HG03108 (cell line): Measurements from ENCODE around the gene TGFA.

ENCODE experiments used
- ATAC-seq: cut with Tn5 transposase; IDR thresholded peaks from one replicate; pipeline ENCODE4 v1.9.1; 2021; ENCODE audit warnings: moderate library complexity; ENCODE audit not compliant: unreplicated experiment

TGFA gene

DNA sequence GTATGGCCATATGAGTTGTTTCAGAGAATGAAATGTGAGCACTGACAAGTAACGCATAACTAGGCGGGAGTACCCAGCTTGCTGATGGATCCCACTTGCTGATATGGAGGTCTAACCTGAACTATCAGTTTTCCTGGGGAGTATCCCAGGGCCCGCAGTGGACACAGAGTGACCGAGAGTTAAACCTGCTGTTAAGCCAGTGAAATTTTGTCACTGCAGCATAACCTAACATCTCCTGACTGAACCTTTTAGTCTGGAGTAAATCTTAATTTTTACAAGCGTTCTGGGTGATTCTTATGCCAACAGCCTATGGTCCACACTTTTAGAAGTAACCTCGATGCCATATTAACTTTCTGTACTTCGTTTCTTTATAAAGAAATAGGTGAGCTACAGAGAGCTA, 54.4 kb downstream of the TGFA start:
- ATAC-seq = no peak

DNA sequence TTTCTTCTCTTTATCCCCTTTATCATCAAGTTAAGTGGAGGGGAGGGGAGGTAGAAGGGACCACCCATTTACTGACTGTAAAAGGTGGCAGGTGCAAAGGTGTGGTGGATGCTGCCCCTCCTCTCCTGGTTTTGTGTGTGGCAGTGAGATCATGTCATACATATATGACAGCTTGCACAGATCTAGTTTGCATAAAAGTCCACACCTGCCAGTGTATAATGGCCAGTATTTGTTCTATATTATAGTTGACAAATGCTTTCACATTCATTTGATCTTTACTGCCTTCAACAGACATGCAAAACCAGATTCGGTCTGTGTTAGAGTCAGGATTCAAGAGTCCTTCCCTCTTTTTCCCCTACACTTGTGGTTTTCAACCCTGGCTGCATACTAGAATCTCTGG, 55.1 kb downstream of the TGFA start:
- no peak for ATAC-seq

DNA sequence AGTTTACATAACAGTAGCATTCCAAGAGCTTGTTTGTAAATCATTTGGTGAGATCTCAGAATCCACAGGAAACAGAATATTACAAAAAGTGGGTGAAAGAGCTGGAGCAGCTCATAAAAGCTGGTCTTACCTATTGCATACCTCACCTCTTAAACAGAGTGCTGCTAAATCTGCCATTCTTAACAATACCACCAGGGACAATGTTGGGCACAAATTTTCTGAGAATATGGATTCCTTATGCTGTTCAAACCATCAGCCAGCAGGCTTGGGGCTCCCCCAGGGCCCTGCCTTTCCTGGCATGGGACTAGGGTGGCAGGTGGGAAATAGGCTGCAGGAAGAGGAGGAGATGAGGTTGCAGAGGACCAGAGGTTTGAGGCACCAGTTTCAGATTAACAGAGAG, 55.6 kb downstream of the TGFA start:
- ATAC-seq = no peak

DNA sequence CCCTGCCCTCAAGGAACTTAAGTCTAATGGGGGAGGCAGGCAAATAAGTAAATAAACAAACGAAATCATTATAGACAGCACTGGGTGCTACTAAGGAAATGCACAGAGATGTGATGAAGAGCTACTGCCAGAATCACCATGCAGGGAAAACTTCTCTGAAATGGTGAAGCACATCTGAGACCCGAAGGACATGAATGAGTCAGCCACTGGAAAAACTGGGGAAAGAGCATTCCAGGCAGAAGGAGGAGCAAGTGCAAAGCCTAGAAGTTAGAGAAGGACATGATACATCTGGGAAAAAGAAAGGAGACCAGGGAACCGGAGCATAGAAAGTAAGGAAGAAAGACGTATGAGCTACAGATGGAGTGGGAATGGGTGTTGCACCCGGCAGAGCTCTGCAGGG, 56.8 kb downstream of the TGFA start:
- ATAC-seq = no peak

DNA sequence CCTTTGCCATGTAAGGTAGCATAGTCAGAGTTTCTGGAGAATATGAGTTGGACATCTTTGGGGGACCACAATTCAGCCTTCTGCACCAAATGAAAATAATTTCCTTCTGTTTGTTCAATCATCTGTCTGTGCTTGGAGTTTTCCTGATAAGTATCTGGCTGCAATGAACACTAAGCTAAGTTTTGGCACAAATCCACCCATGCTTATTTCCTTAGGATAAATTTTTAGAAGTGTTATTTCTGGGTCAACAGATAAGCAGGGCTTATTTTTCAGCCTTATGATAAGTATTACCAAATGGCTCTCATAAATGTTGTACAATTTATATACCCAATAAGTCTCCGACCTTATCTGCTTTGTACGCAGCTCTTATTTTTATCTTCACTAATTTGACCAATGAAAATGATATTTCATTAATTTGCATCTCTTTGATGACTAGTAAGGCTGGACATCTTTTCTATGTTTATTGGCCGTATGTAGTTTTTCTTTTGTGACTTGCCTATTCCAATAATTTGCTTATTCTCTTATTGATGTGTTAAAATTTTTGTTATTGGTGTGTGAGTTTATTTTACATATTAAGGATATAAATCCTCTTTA, 59.2 kb downstream of the TGFA start:
- ATAC-seq = no peak

DNA sequence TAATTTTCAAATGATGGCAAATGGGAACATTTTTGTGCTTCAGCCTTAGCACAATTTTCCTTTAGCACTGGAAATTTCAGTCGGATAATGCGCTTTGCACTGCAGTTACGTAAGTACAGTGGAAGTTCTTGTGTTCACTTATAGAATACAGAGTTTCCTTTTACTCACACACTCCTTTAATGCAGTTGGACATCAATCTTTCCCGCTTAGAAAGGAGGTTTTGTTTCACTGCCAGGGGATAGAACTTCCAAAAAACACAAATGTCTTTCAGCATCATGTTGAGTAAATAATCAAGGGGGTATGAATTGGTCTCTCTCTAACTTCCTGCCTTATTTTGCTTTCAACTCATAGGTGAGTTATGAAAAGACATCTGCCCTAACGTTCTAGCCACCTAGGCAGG, 63.2 kb downstream of the TGFA start:
- no peak for ATAC-seq

DNA sequence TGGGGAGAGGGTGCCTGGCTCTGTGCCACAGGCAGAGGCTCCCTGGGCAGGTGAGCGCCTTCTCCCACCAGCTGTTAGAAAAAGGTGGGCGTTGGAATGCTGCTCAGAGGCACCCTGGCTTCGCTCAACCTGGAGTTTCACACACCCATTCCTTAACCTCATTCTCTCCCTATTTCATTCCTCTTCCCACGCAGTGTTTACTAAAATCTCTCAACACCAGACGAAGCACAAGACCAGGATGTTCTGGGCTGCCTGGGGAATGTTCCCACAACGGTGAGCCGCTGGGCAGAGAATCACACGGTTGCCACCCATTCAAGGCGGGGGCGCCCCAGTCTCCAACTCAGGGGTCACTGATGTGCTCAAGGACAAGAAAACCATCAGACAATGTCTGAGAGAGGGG, 64.5 kb downstream of the TGFA start:
- ATAC-seq = no peak

DNA sequence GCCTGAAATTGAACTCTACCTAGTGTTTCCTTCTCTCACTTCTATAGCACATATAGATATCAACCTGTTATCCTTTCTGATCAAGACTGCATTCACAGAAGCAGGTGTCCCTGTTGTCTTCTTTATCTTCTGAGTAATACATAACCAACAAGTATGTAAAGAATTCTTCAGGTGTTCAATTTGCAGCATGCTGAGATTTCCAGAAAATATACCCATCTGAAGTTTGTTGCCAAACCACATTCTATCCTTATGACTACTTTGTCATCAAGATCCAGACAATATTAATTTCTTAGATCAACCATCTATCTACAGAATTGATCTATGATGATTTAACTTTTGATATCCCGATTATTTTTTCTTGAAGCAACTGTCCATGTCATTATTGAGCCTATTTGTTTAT, 69.5 kb downstream of the TGFA start:
- ATAC-seq = no peak

DNA sequence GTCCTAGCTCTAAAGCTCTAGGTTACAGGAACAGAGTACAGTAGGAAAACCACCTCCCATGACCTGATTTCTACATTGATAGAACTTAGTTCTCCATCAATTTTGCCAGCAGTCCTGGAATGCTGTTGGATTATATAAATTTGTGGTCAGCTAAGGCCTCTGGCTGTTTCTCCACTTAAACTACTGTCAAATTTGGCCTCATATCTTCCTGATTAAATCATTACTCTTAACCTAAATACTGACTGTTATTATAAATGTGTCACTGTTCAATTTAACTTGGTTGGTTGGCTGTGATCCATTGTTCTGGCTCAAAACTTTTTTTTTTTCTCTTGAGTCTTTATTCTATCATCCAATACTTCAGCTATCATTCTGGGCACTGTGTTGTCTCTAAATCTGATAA, 71.2 kb downstream of the TGFA start:
- ATAC-seq = no peak

DNA sequence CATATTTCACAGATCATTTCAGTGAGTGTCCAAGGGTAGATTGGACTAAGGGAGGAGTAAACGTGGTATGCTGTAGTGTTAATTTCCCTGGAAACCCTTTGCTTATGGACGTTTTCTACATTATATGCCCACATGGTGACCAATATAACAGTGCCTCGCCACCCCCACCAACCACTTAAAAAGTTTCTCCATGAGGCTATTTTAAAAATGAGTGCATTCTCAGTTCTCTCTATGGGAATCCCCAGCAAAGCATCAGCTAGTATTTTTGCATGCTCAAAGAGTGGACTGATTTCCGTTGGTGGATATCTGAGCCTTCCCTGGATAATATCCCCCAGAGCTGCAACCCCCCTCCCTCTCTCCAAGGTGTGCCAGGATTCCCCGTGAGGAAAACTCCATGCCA, 73.2 kb downstream of the TGFA start:
- ATAC-seq = no peak

DNA sequence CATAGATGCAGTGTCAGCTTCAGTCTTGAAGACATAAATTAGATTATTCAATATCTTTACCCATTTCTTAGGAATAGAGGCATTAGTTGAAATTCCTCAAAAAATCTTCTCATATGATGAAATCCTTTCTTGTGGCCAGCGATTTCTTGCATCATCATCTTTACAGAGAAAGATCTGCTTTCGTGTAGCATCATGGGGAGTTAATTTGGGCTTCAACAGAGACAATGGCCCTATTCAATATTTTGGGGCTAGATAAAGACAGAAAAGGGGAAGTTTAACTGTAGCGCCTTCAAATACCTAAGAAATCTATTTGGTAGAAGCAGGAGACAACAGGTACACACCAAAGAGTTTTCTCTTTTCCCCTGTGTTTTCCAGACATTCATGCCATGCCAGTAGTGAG, 73.8 kb downstream of the TGFA start:
- ATAC-seq = no peak

DNA sequence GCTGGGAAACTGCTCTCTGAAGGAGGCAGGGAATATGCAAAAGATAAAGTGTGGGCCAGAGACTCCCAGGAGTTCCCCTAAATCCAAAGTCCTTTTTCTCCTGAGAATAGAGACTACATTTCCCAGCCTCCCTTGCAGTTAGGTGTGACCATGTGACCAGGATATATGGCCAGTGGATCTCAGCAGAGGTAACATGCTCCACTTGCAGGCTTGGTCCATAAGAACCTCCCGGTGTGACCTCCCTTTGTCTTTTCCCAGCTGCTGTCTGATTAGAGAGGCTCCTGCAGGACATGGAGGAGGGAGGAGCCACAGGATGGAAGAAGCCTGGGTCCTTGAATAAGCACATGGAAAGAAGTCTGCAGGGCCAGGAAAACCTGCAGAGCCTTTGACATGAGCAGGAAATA, 76.2 kb downstream of the TGFA start:
- no peak for ATAC-seq

DNA sequence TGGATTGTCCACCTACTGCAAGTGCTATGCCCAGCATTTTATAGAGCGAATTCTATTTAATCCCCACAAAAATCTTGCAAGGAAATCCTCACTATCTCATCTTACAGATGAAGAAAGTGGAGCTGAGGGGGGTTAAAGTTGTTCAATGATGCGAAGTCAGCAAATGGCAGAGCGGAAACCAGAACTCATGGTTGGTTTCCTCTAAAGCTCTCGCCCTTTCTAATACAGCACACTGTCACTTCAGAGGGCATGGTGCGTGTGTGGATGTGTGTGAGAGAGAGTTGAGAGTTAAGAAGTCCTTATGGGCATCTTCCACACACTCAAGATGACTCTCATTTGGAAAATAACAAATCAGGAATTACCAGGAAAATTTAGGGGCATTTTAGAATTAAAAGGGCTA, 78.4 kb downstream of the TGFA start:
- ATAC-seq = no peak

DNA sequence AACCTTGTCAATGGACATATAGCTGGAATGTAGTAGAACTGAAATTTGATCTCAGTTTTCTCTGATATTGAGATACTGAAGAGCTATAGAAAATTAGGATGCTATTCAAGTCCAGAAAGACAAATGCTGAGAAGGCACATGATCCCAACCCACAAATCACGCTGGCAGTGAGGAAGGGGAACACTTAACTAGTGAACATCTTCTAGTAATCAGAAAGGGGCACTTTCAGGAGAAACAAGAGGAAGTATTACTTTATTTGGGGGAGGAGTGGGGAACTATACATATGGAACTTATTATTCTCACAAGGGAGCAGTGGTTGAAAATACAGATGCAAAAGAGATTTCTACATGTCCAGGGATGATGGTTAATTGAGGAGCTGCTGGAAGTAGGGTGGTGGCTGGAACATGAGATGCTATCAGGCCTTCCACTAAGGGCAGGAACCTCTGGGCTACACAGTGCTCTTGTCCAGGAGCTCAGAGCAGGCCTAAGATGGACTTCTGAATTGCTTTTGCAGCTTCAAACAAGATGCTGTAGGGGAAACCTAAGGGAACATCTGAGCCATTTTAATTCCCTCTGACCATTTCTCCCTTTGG, 79.3 kb downstream of the TGFA start:
- no peak for ATAC-seq

DNA sequence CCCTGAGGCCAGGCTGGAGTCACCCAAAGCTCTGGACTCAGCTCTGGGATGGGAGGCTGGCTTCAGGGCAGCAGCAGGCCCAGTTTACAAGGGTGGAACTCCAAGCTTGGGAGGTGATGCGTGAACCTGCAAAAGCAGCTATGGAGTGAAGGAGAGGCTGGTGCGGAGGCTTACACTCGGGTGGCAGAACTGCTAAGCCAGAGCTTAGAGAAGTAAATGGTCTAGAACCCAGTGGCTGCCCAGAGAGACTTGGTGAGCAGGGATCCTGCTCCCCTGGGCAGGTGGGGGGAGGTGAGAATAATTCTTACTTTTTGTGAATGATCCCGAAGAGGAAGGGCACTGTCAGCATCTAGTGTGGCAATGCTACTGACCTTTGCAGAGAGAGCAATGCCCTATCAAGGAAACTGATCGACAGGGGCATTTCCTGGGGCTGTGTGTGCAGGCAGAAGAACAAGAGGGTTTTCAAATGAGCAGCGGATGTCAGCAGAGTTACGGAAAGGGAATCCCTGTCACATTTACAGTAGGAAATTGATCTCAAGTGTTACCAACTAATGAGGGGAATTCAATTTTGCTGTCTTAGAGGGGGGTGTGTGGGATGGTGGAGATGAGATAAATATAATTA, 80.4 kb downstream of the TGFA start:
- ATAC-seq = no peak

DNA sequence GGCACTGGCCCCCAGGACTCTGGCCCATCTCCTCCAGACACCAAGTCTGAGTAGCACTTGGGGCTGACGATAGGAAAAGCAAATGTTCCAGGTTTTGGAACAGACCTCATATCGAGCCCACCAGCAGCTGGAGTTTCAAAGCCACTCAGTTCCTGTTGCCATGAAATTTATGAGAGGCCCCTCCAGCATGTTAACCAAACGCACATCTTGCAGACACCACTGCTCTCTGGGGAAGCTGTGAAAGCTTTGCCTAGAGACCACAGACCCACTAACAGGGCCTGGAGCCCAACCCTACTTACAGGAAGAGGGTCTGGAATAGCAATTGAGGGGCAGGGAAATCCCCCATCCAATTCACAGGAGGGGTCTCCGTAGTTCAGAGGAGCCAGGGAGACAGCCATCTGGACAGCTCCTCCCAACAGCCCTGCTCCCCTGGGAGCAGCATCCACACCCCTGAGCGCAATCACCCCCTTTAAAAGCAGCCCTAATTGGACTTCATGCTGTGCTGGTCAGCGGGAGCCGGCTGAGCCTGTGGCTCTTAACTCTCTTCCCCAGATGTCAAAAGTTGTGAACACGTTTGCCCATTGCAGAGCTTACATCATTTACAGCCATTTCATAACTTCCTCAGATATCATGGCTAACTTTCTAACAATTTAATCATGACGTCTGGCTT, 81.3 kb downstream of the TGFA start:
- ATAC-seq = no peak

DNA sequence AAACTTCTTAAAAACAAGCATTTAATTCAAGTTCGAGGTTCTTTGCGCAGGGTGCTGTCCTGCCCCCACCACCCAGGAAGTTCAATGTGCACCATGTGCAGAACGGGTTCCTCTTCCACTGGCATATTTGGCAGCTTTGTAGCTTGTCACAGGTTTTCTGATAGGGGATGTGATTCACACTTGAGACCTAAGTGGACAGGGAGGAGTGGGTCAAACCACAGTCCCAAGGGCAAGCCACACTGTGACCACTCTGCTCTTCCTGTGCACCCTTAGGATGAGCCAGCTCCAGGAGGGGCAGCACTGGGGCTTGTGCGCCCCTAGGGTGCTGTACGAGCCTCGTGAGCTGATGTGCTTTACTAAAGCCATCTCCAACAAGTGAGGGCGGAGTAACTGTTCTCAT, 82.5 kb downstream of the TGFA start:
- no peak for ATAC-seq

DNA sequence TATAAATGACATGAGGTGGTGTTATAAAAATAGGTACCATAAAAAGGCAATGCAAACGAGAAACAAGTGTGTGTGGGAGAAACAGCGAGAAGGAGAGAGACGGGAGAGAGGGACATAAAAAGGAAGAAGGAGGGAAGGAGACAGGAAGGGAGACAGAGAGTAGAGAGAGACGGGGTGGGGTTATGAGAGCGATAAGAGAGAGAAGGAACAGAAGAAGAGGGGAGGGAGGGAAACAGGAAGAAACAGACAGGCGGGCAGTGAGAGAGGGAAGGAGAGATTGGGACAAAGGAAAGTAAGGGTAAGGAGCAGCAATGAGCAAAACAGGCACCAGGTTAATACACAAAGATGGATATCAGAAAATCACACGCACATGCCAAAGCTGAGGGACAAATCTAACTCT, 83.7 kb downstream of the TGFA start:
- no peak for ATAC-seq

DNA sequence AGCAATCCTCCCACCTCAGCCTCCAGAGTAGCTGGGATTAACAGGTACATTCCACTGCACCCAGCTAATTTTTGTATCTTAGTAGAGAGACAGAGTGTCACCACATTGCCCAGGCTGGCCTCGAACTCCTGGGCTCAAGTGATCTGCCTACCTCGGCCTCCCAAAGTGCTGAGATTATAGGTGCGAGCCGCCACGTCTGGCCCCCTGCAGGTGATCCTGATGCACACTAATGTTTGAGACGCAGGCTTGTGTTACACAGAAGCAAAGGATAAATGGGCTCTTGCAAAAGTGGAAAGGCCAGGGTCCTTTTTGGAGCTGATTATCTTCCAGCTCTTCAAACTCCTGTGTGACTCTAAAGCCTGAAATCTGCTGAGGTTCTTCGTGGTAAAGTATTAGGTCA, 84.2 kb downstream of the TGFA start:
- ATAC-seq = no peak

DNA sequence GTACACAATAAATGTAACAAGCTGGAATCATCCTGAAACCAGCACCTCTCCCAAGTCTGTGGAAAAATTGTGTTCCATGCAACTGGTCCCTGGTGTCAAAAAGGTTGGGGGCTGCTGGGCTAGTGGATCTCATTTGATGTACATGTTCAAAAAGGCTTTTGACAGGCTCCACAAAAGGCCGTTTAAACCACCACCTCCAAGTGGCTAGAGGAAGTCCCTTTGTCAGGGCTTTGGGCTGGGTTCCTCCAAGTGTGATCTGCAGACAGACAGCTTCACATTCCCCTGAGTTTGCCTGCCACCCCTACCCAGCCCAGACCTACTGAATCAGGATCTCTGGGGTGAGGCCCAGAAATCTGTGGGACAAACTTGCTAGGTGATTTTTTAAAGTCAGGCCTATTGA, 84.7 kb downstream of the TGFA start:
- ATAC-seq = no peak

DNA sequence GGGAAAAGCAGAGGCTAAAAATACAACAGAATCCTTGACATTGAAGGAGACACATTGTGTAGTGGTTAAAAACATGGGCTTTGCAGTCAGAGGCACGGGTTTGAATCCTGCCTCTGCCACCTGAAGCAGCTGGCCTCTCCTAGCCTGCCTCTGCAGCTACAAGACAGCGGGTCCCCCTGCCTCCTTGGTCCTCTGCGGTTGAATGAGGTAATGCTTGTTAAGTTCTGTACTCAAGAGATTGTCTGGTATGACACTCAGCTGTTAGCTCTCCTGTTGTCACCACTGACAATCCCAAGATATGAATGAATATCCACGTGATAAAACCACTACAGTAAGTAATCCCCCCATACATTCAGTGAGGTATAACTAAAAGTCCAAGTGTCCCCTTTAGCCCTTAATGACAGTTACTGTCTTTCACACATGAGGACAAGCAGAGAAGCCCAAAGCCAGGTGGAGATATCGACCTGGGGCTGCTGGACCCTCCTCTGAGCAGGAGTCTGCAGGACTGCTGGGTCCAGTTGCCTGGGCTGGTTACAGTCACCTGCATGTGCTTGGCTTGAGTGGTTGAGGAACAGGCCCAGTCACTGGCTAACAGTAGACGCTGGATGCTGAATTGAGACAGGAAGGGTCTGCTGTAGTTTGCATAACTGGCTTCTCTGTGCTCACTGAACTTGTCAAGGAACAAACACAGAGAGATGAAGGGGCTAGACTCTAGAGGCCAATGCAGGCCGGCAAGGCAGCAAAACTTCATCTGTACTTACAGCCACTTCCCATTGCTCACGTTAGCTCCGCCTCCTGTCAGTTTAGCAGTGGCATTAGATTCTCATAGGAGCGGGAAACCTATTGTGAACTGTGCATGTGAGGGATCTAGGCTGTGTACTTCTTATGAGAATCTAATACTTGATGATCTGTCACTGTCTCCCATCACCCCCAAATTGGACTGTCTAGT, 85.5 kb downstream of the TGFA start:
- ATAC-seq = no peak
